Stimulated activated CD8-positive, alpha-beta memory T cell treated with anti-CD3 and anti-CD28 coated beads, Interleukin-15, amount 100 ng/mL, for 48 hours (primary cell): ENCODE data around the gene VWA2.
"Not testable (repeated sequence)": the region's sequence is repeated elsewhere in the genome, so short reads cannot be mapped to it uniquely, and the experiment has no call there.

Source experiments
- DNase-seq, 2 donors: peaks; one replicate each; pipeline ENCODE4 v3.0.0-alpha.2; 2020; ENCODE audit warnings: low read depth in 2 of 2

Gene VWA2

GRCh38 chr10:114319406-114320248 lies 80.6 kb downstream of the VWA2 start:
- DNase-seq: no peak

GRCh38 chr10:114320249-114321116 lies 81.4 kb downstream of the VWA2 start:
- no peak for DNase-seq

- no peak for DNase-seq
Observed at GRCh38 chr10:114322344-114322743, 83.3 kb downstream of the VWA2 start.

GRCh38 chr10:114323023-114323422 lies 84.0 kb downstream of the VWA2 start:
- no peak for DNase-seq

GRCh38 chr10:114326795-114327194 lies 87.7 kb downstream of the VWA2 start:
- no peak for DNase-seq

GRCh38 chr10:114327537-114328440 lies 88.7 kb downstream of the VWA2 start:
- no peak for DNase-seq

GRCh38 chr10:114328441-114328812 lies 89.4 kb downstream of the VWA2 start:
- no peak for DNase-seq

- no peak for DNase-seq
Observed at GRCh38 chr10:114328874-114329273, 89.8 kb downstream of the VWA2 start.

GRCh38 chr10:114329634-114330365 lies 90.7 kb downstream of the VWA2 start:
- no peak for DNase-seq

GRCh38 chr10:114332301-114333192 lies 93.5 kb downstream of the VWA2 start:
- no peak for DNase-seq

GRCh38 chr10:114333441-114333840 lies 94.4 kb downstream of the VWA2 start:
- DNase-seq: not testable (repeated sequence)

GRCh38 chr10:114334301-114334700 lies 95.2 kb downstream of the VWA2 start:
- no peak for DNase-seq

GRCh38 chr10:114335614-114336013 lies 96.6 kb downstream of the VWA2 start:
- DNase-seq: no peak

GRCh38 chr10:114336823-114337509 lies 97.9 kb downstream of the VWA2 start:
- DNase-seq: no peak

GRCh38 chr10:114337510-114338462 lies 98.7 kb downstream of the VWA2 start:
- peak; percentile 12 to 74 for DNase-seq

- DNase-seq: no peak
Observed at GRCh38 chr10:114340816-114341215, 101.8 kb downstream of the VWA2 start.
